HG02870 (cell line): ENCODE data around the gene FNDC3A.
A peak's percentile ranks its signal among the peaks of the same experiment; 100 is the strongest.
"Not testable (repeated sequence)": the region's sequence is repeated elsewhere in the genome, so short reads cannot be mapped to it uniquely, and the experiment has no call there.

Experiments used
- ATAC-seq: cut with Tn5 transposase; IDR thresholded peaks from one replicate; pipeline ENCODE4 v1.9.1; 2021; ENCODE audit warnings: mild to moderate bottlenecking, moderate library complexity; ENCODE audit not compliant: unreplicated experiment

Gene FNDC3A

DNA sequence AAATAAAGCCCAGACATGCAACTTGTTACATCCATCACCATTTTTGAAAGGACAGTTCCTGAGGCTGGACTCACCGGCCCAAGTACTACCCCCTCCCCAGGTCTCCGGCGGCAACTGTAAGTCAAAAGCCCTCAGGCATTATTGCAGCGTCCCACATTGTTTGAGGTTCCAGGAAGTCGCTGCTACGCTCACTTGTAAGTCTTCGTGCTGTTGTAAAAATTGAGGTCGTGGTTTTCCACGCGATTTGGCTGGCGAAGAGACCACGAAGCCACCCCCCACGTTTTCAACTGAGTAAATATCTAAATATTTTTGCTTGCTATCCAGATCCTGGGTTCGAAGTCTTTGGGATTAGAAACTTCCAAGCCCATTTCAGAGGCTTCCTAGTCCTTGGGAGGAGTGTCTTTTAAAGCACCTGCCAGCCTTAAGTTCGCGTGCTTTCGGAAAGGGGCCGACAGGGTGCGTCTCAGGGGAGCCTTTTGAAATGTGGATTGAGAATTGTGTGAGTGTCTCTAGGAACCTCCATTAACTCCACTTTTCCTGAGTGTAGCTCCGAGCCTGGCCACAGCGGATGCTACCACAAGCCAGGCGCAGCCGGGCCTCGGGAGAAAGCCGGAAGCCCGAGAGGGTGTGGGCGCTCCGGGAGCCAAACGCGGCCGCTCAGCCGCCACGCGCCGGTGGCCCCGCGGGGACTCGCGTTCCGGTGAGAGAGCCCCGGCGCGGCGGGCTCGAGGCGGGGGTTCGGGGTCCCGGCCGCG lies 434 bp upstream of the FNDC3A start:
- ATAC-seq: peak; percentile 15

DNA sequence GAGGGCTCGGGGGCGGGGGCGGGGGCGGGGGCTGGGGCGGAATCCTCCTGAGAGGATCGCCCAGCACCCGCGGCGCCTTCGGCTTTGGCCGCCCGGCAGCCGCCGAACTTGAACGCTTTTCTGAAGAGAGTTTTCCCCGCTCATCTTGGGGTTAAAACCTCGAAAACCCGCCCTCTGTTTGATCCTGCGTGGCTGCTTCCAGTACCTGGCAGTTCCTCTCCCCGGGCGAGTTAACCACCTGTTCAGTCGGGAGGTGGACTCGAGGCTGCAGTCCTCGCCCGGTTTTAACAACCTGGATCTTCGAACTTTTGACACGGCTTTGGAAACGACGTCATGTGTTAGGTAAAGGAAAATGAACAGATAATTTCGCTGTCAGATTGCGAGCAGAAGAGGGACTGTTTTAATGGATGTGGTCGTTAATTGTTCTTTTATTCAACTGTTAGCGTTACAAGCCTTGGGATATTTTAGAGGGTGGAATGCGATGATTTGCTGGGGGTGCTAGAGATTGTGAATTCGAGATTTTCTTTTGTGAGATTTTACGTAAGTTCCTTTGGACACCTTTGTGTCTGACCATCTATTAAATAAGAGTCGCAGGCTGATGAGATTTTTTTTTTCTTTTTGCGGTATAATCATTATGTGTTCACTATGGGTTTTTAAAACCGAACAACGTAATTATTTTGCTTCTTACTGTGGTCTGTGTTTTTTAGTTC lies 1.0 kb downstream of the FNDC3A start:
- ATAC-seq: peak; percentile 6

DNA sequence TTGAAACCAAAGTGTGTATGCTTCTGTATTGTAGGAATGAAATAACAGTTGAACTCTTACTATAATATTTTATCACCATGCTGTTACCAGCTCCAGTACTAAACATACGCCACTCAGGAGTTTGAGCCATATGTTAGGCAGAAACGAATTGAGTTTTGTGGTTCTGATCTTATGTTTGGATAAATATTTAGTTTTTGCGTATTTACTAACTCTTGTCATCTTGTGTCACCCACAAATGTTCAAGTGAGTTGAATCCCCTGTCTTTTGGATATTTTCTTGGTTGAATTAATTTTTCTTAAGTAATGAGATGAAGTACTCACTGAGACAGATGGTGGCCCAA lies 1.5 kb downstream of the FNDC3A start:
- ATAC-seq: no peak

GRCh38 chr13:48977973-48978372 lies 2.3 kb downstream of the FNDC3A start:
- ATAC-seq: no peak

DNA sequence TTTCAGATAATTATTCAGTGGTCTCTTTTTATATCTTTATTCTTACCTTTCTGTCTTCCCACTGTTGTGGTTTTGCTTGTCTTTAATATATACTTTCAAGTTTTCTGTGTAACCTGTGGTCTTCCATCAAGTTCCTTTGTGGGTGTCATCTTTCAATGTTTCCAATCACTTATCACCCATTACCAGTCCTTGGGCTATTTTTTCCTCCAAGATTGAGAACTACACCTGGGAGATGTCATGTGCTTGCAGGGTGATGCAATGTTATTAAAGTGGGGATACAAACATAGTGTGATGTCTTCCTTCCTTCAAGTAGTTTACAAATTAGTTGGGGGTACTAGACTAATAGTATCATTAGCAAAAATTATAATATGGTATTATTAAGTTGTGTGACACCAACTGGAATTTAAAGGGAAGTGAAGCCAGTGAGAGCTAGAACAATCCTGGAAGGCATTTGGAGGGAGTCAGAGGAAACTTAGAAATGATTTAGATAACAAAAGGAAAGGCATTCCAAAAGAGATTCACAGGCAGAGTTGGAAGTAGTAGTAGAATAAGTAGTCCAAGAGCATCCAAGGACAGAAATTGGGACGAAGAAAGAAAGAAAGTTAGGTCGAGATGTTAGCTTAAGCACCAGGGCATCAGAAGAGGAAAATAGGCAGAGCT lies 3.4 kb downstream of the FNDC3A start:
- ATAC-seq: no peak

DNA sequence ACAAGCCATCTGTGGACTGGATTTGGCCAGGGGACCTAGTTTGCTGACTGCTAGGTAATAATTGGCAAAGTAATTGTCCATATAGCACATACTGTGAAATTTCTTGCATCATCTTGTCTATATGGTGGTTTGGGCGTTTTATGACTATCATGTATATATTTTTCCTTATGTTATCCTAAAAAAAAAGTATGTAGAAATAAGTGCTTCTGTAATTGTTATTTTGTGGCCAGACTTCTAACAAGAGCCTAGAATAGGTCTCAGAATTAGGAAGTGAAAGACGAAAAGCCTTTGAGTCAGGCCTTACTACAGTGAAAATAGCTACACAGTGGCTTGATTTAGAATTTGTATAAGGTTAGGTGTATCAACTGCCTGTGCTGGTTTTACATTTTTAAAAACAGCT lies 4.2 kb downstream of the FNDC3A start:
- ATAC-seq: peak; percentile 44

- ATAC-seq: no peak
Measured at GRCh38 chr13:48983331-48983730, 7.6 kb downstream of the FNDC3A start.

- ATAC-seq: no peak
Measured at GRCh38 chr13:48985756-48986155, 10.0 kb downstream of the FNDC3A start.

GRCh38 chr13:48990900-48991299 lies 15.2 kb downstream of the FNDC3A start:
- no peak for ATAC-seq

GRCh38 chr13:48993150-48993549 lies 17.4 kb downstream of the FNDC3A start:
- no peak for ATAC-seq

GRCh38 chr13:48994706-48995105 lies 19.0 kb downstream of the FNDC3A start:
- peak; percentile 72 for ATAC-seq

DNA sequence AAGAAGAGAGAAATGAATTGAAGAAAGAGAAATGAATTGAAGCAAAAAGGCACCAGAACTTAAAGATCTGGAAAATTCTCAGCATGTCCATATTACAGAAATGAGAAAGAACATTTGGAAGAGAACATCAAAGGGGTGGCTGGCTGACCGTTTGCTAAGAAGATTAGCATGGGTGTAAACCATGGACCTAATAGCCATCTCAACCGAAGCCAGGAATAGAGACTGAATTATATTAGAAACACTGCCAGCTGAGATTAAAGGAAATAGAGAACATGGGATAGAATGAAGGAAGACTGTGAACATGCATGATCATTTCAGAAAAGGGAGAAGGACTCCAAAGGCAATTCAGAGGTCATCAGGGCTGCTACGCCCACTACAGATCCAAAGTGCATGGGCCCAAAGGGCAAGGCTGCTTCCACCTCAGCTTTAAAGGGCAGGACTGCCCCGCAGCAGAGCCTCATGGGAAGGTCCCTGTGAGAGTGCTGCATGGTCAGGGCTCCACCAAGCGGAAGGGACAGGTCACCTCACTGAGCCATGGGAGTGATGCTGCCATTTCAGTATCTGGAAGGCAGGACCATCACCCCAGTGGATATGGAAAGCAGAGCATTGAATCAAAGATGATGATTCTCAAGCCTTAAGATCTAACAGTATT lies 23.1 kb downstream of the FNDC3A start:
- ATAC-seq: no peak

- ATAC-seq: no peak
Measured at GRCh38 chr13:49000247-49000646, 24.5 kb downstream of the FNDC3A start.

GRCh38 chr13:49018986-49019635 lies 43.4 kb downstream of the FNDC3A start:
- not testable (repeated sequence) for ATAC-seq

- ATAC-seq: no peak
Measured at GRCh38 chr13:49020328-49020727, 44.6 kb downstream of the FNDC3A start.

DNA sequence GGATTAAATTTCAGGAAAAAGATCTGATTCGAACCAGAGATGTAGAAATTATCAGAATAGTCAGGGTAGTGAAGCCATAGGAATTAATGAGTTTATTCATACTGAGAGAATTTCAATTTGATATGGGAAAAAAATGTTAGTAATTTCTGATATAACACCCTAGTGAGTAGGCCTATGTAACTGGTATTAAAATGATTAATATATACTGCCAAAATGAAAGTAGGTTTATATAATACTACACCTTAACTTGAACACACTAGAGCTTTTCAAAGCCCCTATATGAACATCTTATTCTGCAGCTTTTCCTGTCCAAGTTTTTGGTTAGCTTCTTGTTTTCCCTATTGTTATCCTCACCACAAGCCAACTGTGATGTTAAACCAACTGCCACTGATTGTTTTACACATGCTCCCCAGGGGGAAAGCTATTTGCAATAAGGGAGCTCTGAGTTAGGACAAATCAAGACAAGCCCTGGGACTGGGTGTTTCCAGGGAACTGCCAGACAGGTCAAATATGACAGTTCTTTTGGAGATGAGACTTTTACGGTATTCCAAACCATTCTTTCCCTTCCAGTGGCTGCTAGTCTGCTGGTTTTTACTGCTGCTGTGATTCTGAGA lies 45.3 kb downstream of the FNDC3A start:
- no peak for ATAC-seq

DNA sequence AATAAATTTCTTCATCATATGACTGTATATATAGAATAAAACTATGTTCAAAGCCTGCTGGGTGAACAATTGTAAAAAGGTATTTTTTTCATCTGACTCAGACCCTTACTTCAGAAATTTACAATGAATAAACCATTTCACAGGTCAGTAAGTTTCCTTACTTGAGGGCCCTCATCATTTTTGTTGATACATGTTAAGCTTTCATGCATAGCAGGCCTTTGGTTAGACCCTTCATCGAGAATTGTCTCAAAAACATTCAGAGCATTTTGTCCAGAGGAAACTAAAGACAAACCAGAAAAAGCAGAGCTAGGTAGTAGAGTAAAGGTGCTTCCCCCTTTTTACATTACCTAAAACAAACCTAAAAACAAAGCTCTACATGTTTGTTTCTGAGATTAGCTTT lies 46.2 kb downstream of the FNDC3A start:
- no peak for ATAC-seq

- no peak for ATAC-seq
Measured at GRCh38 chr13:49022472-49023144, 46.9 kb downstream of the FNDC3A start.

DNA sequence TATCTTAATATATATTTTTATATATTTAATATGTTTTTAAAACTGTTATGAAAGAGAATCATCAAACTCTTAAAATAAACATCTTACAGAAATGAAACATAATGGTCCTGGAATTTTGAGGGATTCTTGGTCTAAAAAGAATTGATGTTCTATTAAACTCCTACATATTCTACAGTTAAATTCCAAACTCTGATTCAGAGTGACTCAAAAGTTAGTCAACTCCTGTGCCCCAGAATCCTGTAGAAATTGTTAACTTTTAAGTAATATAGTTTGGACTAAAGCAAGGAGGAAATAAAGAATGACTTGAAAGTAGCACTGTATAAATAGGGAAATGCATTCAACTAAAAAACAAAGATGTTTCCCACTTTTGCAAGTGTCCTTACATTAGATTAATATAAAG lies 47.7 kb downstream of the FNDC3A start:
- no peak for ATAC-seq

DNA sequence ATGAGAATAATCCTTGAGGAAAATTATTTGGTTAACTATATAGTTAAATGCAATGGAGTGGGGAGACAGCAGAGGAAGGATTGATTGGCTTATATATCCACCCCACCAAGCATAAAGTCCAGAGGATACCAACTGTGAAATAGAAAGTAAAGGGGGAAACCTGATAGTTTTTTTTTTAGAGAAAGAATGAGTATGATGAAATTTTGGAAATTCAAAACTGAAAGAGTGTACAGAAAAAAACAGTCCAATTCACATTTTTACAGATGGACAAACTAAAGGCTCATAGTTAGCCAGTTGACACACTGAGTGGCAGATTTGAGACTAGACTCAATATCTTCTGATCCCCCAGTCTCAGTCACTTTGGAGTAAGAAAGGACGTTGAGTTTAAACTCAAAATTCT lies 51.1 kb downstream of the FNDC3A start:
- ATAC-seq: no peak
